Measurements from ENCODE around the gene BIN2. TPM values are rescaled to one million over a fixed set of nuclear protein-coding genes. Genes with fewer than 3 reads are reported as not detected.
A peak's percentile ranks its signal among the peaks of the same experiment; 100 is the strongest.

The BIN2 gene
- total and polyA plus RNA-seq, 9 of the 15 experiments (the other 6 are each of a cell fraction or from before 2014, with no cell fraction given): 0.04 to 0.39 (median 0.25) TPM; not detected in 1

DNA sequence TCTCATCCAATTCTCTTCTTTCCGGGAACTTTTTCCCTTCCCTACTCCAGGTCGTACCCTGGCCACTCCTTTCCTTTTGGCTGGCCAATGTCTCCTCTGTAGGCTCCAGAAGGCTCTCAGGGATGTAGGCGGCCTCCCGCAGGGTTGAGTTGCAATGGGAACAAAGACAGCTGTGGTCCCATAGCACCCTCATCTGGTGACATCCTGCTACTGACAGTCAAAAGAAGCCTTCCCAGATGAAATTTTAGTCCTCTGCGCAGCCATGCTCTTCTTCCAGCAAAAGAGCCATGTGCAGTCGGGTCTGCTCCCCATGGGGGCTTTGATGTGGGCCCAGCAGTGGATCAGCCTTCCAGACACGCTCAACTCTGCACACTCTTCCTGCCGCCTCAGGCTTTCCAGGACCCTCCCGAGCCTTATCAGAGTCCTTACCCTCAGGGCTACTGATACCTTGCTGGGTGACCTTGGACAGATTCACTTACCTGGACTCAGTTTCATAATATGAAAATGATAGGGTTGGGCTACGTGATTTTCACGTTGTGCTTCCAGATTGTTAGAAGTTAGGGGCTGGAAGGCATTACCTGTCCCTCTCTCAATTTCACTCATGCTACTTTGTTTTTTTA, 28.0 kb upstream of the BIN2 start:
- Histone ChIP-seq H3K27ac (ENCODE audit: extremely low read depth, low read depth, low read length) (no peak overlapping the region), H2AFZ (ENCODE audit: low read depth, low read length) (peak overlapping the region; percentile 19; the same call in 1 of the 2 replicates), H3K4me3 (no peak overlapping the region), H3K9me3 (replicated peaks; ENCODE audit: control insufficient read depth, insufficient read depth, low read depth, low read length) (no peaks in the 10 kb centered on the region), H4K20me1 (replicated peaks; ENCODE audit: control insufficient read depth, insufficient read depth, low read length) (no peaks in the 10 kb centered on the region), H3K4me2 (ENCODE audit: insufficient read depth, low read length) (no peak overlapping the region), H3K9me1 (ENCODE audit: control insufficient read depth, insufficient read depth, low read length) (no peaks in the 10 kb centered on the region), H3K27me3 (ENCODE audit: control insufficient read depth in 2 of 2, insufficient read depth in 2 of 2, low read length in 2 of 2) (no peaks in the 10 kb centered on the region), H3K4me1 (replicated peaks in 1 of 2; ENCODE audit: control insufficient read depth in 2 of 2, insufficient read depth in 2 of 2, low read length in 2 of 2) (peaks cover 2 to 5% of the 10 kb centered on the region in 2 experiments; a peak in 3 of 5 replicates), H3K36me3 (ENCODE audit: control insufficient read depth, insufficient read depth, low read length) (no peaks in the 10 kb centered on the region), H3K9ac (ENCODE audit: insufficient read depth in 1 of 2, low read depth in 2 of 2, low read length in 2 of 2) (no peak overlapping the region), H3K79me2 (ENCODE audit: control insufficient read depth, insufficient read depth, low read length) (no peaks in the 10 kb centered on the region)
- peak; percentile 90 for ATAC-seq
- peak; percentile 96 for FAIRE-seq
- BruUV-seq (replicated peaks): TSS peak; percentile 53
- DNase-seq (ENCODE audit: extremely low read depth in 1 of 4, low spot score in 3 of 4): peak; percentile 64 to 82 (median 68)
- CTCF ChIA-PET (ENCODE audit: low intra/inter-chr PET ratio): interaction anchor here (0.6 to 1.5 kb wide), 5 partner anchors 267 to 714 kb away, joined by 3 to 6 read pairs (median 3); no protein-coding TSS in a partner anchor
- POLR2A ChIA-PET: interaction anchor here (0.8 kb wide), 1 partner anchor 17 kb away, joined by 3 read pairs; no protein-coding TSS in a partner anchor
- intact Hi-C loops (cut with micrococcal nuclease) (loop anchor here (5.0 kb wide), 3 partner anchors 305 to 525 kb away; partner anchors contain the start of gene LETMD1), in situ Hi-C loops (cut with MboI) (loop anchor here (5.0 kb wide), 1 partner anchor 525 kb away; no protein-coding TSS in a partner anchor)
- 4% methylated on average over 11 of the region's 11 CpGs for WGBS (ENCODE audit: insufficient coverage, low coverage, missing lambda C conversion rate)
- TF ChIP-seq YY1 (IDR thresholded peaks at IDR 0.05; ENCODE audit: borderline replicate concordance in 1 of 3, control insufficient read depth in 1 of 3, extremely low read depth in 1 of 3, insufficient read depth in 3 of 3, insufficient read length in 1 of 3, insufficient replicate concordance in 2 of 3, low read depth in 1 of 3, low read length in 2 of 3): peak in 1 of 3 experiments; percentile 49
- no peak for TF ChIP-seq FOSL1 (tag; conservative IDR thresholded peaks at IDR 0.05)
- no peak for TF ChIP-seq SMAD4 (CRISPR knock-in tag; conservative IDR thresholded peaks at IDR 0.05)
- TF ChIP-seq TEAD4 (IDR thresholded peaks at IDR 0.05; ENCODE audit: low read length): no peak
- TF ChIP-seq TEAD4 (CRISPR knock-in tag; IDR thresholded peaks at IDR 0.05; ENCODE audit: borderline replicate concordance): no peak
- TF ChIP-seq XRCC5 (IDR thresholded peaks at IDR 0.05; ENCODE audit: low read depth, low read length): 0 out of 2 replicates have a peak, but pooled peaks have one; percentile 30
- TF ChIP-seq NRF1 (conservative IDR thresholded peaks at IDR 0.05 in 1 of 2, IDR thresholded peaks at IDR 0.05 in 1 of 2): peak; percentile 64 to 73
- TF ChIP-seq ZC3H8 (IDR thresholded peaks at IDR 0.05): no peak
- TF ChIP-seq, protein P1, sequence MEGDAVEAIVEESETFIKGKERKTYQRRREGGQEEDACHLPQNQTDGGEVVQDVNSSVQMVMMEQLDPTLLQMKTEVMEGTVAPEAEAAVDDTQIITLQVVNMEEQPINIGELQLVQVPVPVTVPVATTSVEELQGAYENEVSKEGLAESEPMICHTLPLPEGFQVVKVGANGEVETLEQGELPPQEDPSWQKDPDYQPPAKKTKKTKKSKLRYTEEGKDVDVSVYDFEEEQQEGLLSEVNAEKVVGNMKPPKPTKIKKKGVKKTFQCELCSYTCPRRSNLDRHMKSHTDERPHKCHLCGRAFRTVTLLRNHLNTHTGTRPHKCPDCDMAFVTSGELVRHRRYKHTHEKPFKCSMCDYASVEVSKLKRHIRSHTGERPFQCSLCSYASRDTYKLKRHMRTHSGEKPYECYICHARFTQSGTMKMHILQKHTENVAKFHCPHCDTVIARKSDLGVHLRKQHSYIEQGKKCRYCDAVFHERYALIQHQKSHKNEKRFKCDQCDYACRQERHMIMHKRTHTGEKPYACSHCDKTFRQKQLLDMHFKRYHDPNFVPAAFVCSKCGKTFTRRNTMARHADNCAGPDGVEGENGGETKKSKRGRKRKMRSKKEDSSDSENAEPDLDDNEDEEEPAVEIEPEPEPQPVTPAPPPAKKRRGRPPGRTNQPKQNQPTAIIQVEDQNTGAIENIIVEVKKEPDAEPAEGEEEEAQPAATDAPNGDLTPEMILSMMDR (IDR thresholded peaks at IDR 0.05 in 2 of 3, conservative IDR thresholded peaks at IDR 0.05 in 1 of 3; ENCODE audit: insufficient read depth in 2 of 3, low read depth in 1 of 3, low read length in 3 of 3): peak; percentile 89 to 93 (median 93)
- no peak for TF ChIP-seq BHLHE40 (IDR thresholded peaks at IDR 0.05; ENCODE audit: low read length)
- peak; percentile 71 for TF ChIP-seq SMC3 (conservative IDR thresholded peaks at IDR 0.05; ENCODE audit: insufficient read depth, low read depth, low read length)
- TF ChIP-seq, protein P2, sequence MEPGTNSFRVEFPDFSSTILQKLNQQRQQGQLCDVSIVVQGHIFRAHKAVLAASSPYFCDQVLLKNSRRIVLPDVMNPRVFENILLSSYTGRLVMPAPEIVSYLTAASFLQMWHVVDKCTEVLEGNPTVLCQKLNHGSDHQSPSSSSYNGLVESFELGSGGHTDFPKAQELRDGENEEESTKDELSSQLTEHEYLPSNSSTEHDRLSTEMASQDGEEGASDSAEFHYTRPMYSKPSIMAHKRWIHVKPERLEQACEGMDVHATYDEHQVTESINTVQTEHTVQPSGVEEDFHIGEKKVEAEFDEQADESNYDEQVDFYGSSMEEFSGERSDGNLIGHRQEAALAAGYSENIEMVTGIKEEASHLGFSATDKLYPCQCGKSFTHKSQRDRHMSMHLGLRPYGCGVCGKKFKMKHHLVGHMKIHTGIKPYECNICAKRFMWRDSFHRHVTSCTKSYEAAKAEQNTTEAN (CRISPR knock-in tag; IDR thresholded peaks at IDR 0.05): no peak
- no peak for TF ChIP-seq ZNF316 (IDR thresholded peaks at IDR 0.05)
- peak in 1 of 2 experiments; percentile 15; a peak in 1 of 4 replicates for TF ChIP-seq MAZ (CRISPR knock-in tag; conservative IDR thresholded peaks at IDR 0.05 in 1 of 2, IDR thresholded peaks at IDR 0.05 in 1 of 2)
- 0 out of 2 replicates have a peak, but pooled peaks have one; percentile 5 for TF ChIP-seq JUND (IDR thresholded peaks at IDR 0.05; ENCODE audit: borderline replicate concordance, low read depth, low read length)
- TF ChIP-seq JUND (tag; IDR thresholded peaks at IDR 0.05; ENCODE audit: borderline replicate concordance, low read depth, low read length): no peak

Data from K562 (cell line).